ENCODE results near the gene CHPF.
A peak's percentile ranks its signal among the peaks of the same experiment; 100 is the strongest.

CHPF gene, protein sequence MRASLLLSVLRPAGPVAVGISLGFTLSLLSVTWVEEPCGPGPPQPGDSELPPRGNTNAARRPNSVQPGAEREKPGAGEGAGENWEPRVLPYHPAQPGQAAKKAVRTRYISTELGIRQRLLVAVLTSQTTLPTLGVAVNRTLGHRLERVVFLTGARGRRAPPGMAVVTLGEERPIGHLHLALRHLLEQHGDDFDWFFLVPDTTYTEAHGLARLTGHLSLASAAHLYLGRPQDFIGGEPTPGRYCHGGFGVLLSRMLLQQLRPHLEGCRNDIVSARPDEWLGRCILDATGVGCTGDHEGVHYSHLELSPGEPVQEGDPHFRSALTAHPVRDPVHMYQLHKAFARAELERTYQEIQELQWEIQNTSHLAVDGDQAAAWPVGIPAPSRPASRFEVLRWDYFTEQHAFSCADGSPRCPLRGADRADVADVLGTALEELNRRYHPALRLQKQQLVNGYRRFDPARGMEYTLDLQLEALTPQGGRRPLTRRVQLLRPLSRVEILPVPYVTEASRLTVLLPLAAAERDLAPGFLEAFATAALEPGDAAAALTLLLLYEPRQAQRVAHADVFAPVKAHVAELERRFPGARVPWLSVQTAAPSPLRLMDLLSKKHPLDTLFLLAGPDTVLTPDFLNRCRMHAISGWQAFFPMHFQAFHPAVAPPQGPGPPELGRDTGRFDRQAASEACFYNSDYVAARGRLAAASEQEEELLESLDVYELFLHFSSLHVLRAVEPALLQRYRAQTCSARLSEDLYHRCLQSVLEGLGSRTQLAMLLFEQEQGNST

GRCh38 chr2:219543596-219544358 is at the start of gene CHPF, which contains the start of gene TMEM198:
Gene CHPF (minus strand): TSS chr2:219543809. CDS start chr2:219543538, 271 bp downstream.
Gene TMEM198 (plus strand): TSS chr2:219544028. CDS start chr2:219544728, 700 bp downstream.
- TF ChIP-seq CTCF (IDR thresholded peaks at IDR 0.05) = no peak
- Histone ChIP-seq H3K27ac (peak within 1 kb of the TSS; percentile 91), H3K4me3 (ENCODE audit: low read depth, low read length) (peak within 1 kb of the TSS; percentile 72), H3K9ac (peak within 1 kb of the TSS; percentile 89), H3K79me2 (peaks cover 5% of the 10 kb centered on the region), H3K27me3 (ENCODE audit: control insufficient read depth, insufficient read depth, low read length) (no peaks in the 10 kb centered on the region), H3K36me3 (ENCODE audit: control insufficient read depth, insufficient read depth, low read length) (no peaks in the 10 kb centered on the region), H2AFZ (peak within 1 kb of the TSS; percentile 99), H3K9me3 (ENCODE audit: control insufficient read depth, low read length) (no peaks in the 10 kb centered on the region), H3K4me2 (ENCODE audit: low read length) (peak within 1 kb of the TSS; percentile 91), H3K4me1 (peaks cover 24% of the 10 kb centered on the region)

DNA sequence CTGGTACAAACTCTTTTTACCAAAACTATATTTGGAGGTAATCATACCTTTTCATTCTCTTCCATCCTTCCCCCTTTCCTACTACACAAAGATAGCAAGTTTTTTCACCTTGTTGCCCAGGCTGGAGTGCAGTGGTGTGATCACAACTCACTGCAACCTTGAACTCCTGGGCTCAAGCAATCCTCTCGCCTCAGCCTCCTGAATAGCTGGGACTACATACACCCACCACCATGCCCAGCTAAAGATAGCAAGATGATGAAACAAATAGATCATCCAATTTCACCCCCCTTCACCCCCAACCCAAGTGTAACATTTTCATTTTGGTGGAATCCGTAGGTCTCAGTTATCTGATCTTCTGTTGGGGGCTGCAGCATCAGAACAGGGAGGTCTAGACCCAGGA is 49.5 kb upstream of the CHPF start:
- Histone ChIP-seq H3K9ac (no peak overlapping the region), H3K79me2 (no peaks in the 10 kb centered on the region), H2AFZ (no peak overlapping the region), H3K4me1 (peaks cover 5% of the 10 kb centered on the region), H3K9me3 (ENCODE audit: control insufficient read depth, low read length) (no peaks in the 10 kb centered on the region), H3K27me3 (ENCODE audit: control insufficient read depth, insufficient read depth, low read length) (no peaks in the 10 kb centered on the region), H3K4me2 (ENCODE audit: low read length) (no peak overlapping the region), H3K27ac (no peak overlapping the region), H3K36me3 (ENCODE audit: control insufficient read depth, insufficient read depth, low read length) (no peaks in the 10 kb centered on the region), H3K4me3 (ENCODE audit: low read depth, low read length) (no peak overlapping the region)
- no peak for TF ChIP-seq CTCF (IDR thresholded peaks at IDR 0.05)

DNA sequence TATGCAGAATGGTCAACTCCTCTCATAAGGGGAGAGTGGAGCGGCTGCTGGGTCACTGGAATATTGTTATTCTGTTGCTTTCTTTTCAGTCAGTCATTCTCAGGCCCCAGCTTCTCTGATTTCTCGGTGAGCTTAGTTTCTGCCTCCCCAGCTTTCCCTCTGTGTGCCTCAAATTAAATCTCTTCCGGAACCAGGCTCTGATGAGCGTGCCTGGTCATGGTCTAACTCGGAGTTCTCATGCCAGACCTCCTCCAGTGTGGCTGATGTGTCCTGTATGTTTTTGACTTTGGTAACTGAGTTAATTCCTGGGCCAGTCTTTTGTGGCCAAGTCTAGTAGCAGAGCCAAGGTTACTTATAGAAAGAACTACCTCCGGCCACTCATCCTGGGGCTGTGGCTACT is 49.1 kb upstream of the CHPF start:
- Histone ChIP-seq H2AFZ (no peak overlapping the region), H3K36me3 (ENCODE audit: control insufficient read depth, insufficient read depth, low read length) (no peaks in the 10 kb centered on the region), H3K27ac (no peak overlapping the region), H3K79me2 (no peaks in the 10 kb centered on the region), H3K9ac (no peak overlapping the region), H3K9me3 (ENCODE audit: control insufficient read depth, low read length) (no peaks in the 10 kb centered on the region), H3K4me2 (ENCODE audit: low read length) (no peak overlapping the region), H3K27me3 (ENCODE audit: control insufficient read depth, insufficient read depth, low read length) (no peaks in the 10 kb centered on the region), H3K4me3 (ENCODE audit: low read depth, low read length) (no peak overlapping the region), H3K4me1 (peaks cover 5% of the 10 kb centered on the region)
- no peak for TF ChIP-seq CTCF (IDR thresholded peaks at IDR 0.05)

DNA sequence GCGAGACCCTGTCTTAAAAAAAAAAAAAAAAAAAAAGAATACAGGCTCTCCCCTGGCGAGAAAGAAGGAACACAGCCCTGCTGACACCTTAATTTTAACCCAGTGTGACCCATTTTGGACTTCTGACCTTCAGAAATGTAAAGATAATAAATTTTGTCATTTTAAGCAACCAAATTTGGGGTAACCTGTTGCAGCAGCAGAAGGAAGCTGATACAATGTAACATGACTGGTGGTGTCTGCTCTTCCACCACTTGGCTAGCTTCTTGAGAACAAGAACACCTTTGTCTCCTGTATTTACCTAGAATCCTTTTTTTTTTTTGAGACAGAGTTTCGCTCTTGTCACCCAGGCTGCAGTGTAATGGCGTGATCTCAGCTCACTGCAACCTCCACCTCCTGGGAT is 47.5 kb upstream of the CHPF start:
- H3K4me1 ChIP-seq = no peaks in the 10 kb centered on the region
- no peak overlapping the region for H2AFZ ChIP-seq
- H3K27me3 ChIP-seq (ENCODE audit: control insufficient read depth, insufficient read depth, low read length) = no peaks in the 10 kb centered on the region
- no peaks in the 10 kb centered on the region for H3K79me2 ChIP-seq
- no peak for TF ChIP-seq CTCF (IDR thresholded peaks at IDR 0.05)
- H3K27ac ChIP-seq = no peak overlapping the region
- H3K36me3 ChIP-seq (ENCODE audit: control insufficient read depth, insufficient read depth, low read length) = no peaks in the 10 kb centered on the region
- H3K4me3 ChIP-seq (ENCODE audit: low read depth, low read length) = no peak overlapping the region
- H3K9ac ChIP-seq = no peak overlapping the region
- no peak overlapping the region for H3K4me2 ChIP-seq (ENCODE audit: low read length)
- no peaks in the 10 kb centered on the region for H3K9me3 ChIP-seq (ENCODE audit: control insufficient read depth, low read length)
